Thyroid gland (tissue), 4 donors: ENCODE data around the gene SLC29A2. TPM values are rescaled to one million over a fixed set of nuclear protein-coding genes. Genes with fewer than 3 reads are reported as not detected.

Experiments used
- DNase-seq, 2 donors: peaks; one replicate each; pipeline ENCODE4 v3.0.0-alpha.2; 2019
- H3K27ac ChIP-seq, 3 donors: fragments of 200-600 bp; sonication (generic); 1 replicate in 2 of 3; 2 replicates in 1 of 3; pipeline ENCODE4 v1.5.1; 2016 to 2019; ENCODE audit warnings: mild to moderate bottlenecking in 1 of 3, moderate library complexity in 1 of 3
- H3K27me3 ChIP-seq: fragments of 200-600 bp; sonication (generic); one replicate; pipeline ENCODE4 v1.5.1; 2019
- H3K36me3 ChIP-seq, 2 donors: fragments of 200-600 bp; sonication (generic); one replicate each; pipeline ENCODE4 v1.5.1; 2016 to 2019
- H3K4me1 ChIP-seq, 2 donors: fragments of 200-600 bp; sonication (generic); one replicate each; pipeline ENCODE4 v1.5.1; 2017 to 2019
- H3K4me3 ChIP-seq, 3 donors: fragments of 200-600 bp; sonication (generic); replicated peaks in 1 of 3; 1 replicate in 2 of 3; 2 replicates in 1 of 3; pipeline ENCODE4 v1.5.1; 2016; ENCODE audit warnings: mild to moderate bottlenecking in 1 of 3
- H3K9me3 ChIP-seq: fragments of 200-600 bp; sonication (generic); one replicate; pipeline ENCODE4 v1.5.1; 2017
- POLR2A ChIP-seq, 2 donors: fragments of 450-650 bp; IDR thresholded peaks; one replicate each; pipeline ENCODE4 v1.6.1; 2017; ENCODE audit warnings: antibody characterized with exemption in 2 of 2, mild to moderate bottlenecking in 2 of 2, moderate library complexity in 1 of 2
- WGBS, 2 donors: methylation state at CpG; one replicate each; pipeline ENCODE4 v1.1.5; 2017; 5-methylcytosine and 5-hydroxymethylcytosine counted together
- intact Hi-C: fragments of 100-400 bp; cut with DNase I; formaldehyde crosslinking; loops from one replicate; pipeline ENCODE4 v1.15.1; 2023
- total RNA-seq, 4 donors: library from RNA; depleted of rRNA; stranded (reverse); fragments of >200 nt; gene quantifications; one replicate each; pipeline ENCODE4 v1.2.3, GENCODE V29; 2016
- TF ChIP-seq, protein P1 (sequence below), 6 experiments: fragments of 200-600 bp in 3 of 6; fragments of 450-650 bp in 3 of 6; sonication (generic) in 3 of 6; IDR thresholded peaks; one replicate each; pipeline ENCODE4 v1.5.1; 2016 to 2019; ENCODE audit warnings: antibody characterized with exemption in 6 of 6, mild to moderate bottlenecking in 2 of 6, inconsistent platforms in 1 of 6, moderate library complexity in 1 of 6

Gene SLC29A2, protein sequence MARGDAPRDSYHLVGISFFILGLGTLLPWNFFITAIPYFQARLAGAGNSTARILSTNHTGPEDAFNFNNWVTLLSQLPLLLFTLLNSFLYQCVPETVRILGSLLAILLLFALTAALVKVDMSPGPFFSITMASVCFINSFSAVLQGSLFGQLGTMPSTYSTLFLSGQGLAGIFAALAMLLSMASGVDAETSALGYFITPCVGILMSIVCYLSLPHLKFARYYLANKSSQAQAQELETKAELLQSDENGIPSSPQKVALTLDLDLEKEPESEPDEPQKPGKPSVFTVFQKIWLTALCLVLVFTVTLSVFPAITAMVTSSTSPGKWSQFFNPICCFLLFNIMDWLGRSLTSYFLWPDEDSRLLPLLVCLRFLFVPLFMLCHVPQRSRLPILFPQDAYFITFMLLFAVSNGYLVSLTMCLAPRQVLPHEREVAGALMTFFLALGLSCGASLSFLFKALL
- 10 to 100 TPM in 2 of 4 donors, 1 to 10 TPM in 2; 5.0 to 11.4 (median 8.3) TPM for total RNA-seq

DNA sequence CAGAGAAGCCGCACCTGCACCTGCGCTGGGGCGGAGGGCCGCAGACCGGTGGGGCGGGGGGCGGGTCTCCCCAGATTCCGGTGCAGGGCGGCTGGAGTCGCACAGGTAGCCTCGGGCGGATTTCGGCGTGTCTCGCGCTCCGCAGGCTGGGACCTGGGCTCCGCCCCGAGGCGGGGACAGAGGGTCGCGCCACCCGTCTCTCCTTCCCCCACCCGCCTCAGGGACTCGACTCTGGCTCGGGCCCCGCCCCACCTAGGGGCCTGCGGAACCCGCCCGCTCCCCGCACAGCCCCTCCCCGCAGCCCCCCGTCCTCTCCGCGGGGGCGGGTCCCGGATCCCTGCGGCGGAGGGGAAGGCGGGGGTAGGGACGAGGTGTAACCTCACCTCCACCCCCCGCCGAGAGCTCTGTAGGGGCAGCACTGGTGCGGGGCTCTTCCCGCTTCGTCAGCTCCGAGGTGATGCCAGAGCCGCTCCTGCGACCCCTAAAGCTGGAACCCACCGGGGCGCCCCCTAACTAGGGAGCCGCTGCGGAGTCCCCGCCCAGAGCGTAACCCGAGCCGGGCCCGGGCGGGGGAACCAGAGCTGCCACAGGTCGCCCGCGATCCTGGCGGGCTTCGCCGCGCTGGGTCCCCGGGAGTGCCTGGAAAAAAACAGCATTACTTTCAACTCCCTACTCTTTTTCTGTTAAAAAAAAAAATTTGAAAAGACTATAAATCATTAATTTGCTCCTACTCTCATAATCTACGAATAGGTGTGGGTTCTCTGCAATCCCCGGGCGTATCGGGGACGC lies at the start of gene SLC29A2:
Gene SLC29A2, minus strand, starts transcription at position 134 of the 789 bp plus-strand sequence. CDS start 169 bp downstream, outside the sequence.
- no peaks in the 10 kb centered on the region for H3K9me3 ChIP-seq
- H3K4me3 ChIP-seq, result peak within 1 kb of the TSS; percentile 51 to 82 (median 72)
- peak; percentile 93 for DNase-seq
- intact Hi-C loops, result no loop called here
- peaks cover 6 to 8% of the 10 kb centered on the region in 2 donors for H3K4me1 ChIP-seq
- WGBS, 2 donors, result 0 to 3% methylated on average over 21 to 23 of the region's 72 CpGs
- no peaks in the 10 kb centered on the region for H3K27me3 ChIP-seq
- H3K36me3 ChIP-seq, result no peaks in the 10 kb centered on the region
- H3K27ac ChIP-seq, result peak within 1 kb of the TSS; percentile 48 to 90 (median 74)
- TF ChIP-seq, protein P1, sequence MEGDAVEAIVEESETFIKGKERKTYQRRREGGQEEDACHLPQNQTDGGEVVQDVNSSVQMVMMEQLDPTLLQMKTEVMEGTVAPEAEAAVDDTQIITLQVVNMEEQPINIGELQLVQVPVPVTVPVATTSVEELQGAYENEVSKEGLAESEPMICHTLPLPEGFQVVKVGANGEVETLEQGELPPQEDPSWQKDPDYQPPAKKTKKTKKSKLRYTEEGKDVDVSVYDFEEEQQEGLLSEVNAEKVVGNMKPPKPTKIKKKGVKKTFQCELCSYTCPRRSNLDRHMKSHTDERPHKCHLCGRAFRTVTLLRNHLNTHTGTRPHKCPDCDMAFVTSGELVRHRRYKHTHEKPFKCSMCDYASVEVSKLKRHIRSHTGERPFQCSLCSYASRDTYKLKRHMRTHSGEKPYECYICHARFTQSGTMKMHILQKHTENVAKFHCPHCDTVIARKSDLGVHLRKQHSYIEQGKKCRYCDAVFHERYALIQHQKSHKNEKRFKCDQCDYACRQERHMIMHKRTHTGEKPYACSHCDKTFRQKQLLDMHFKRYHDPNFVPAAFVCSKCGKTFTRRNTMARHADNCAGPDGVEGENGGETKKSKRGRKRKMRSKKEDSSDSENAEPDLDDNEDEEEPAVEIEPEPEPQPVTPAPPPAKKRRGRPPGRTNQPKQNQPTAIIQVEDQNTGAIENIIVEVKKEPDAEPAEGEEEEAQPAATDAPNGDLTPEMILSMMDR (IDR thresholded peaks at IDR 0.05), result peak in 1 of 6 experiments; percentile 2
- peak in 1 of 2 donors; percentile 45 for TF ChIP-seq POLR2A (IDR thresholded peaks at IDR 0.05)

DNA sequence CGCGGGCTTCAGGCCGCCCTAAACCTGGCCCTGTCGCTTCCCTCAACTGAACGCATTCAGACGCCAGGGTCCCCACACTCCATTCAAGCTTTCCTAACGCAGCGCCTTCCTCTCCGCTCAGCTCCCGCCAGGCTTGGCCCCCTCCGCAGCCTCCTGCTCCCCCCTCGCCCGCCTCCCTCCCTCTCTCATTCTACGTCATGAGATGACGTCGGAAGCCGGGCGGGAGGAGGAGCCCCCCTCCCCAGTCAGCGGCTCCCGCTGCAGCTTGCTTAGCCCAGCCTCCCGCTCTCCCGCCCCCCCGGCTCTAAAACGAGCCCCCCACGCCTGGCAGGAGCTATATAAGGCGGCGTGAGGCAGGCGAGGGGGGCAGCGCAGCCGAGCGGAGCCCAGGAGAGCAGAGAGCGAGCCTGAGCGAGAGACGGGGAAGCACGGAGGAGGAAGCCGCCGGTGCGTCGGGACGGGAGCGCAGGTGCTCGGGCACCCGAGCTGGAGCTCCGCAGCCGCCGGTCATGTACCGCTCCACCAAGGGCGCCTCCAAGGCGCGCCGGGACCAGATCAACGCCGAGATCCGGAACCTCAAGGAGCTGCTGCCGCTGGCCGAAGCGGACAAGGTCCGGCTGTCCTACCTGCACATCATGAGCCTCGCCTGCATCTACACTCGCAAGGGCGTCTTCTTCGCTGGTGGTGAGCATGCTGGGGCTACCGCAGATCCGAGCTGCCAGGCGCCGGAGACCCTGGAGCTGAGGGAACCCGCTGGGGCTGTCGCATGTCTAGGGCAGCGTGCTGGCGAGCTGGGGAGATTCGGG lies 49.3 kb upstream of the SLC29A2 start, which contains the start of gene NPAS4:
Gene NPAS4, plus strand, starts transcription at position 365 of the 806 bp plus-strand sequence. Its CDS starts 145 bp downstream, at position 510.
- no peak within 1 kb of the TSS for H3K4me3 ChIP-seq
- TF ChIP-seq, protein P1 (IDR thresholded peaks at IDR 0.05), result no peak
- no peak for TF ChIP-seq POLR2A (IDR thresholded peaks at IDR 0.05)
- no peak within 1 kb of the TSS for H3K27ac ChIP-seq
- H3K36me3 ChIP-seq, result no peaks in the 10 kb centered on the region
- DNase-seq, result no peak
- no peaks in the 10 kb centered on the region for H3K9me3 ChIP-seq
- intact Hi-C loops, result loop anchor here (5.0 kb wide), 1 partner anchor 134 kb away; the partner anchor contains the start of gene YIF1A
- 5 to 6% methylated on average over 28 to 33 of the region's 71 CpGs for WGBS, 2 donors
- no peaks in the 10 kb centered on the region for H3K27me3 ChIP-seq
- H3K4me1 ChIP-seq, result peaks cover 0 to 29% of the 10 kb centered on the region in 2 donors

DNA sequence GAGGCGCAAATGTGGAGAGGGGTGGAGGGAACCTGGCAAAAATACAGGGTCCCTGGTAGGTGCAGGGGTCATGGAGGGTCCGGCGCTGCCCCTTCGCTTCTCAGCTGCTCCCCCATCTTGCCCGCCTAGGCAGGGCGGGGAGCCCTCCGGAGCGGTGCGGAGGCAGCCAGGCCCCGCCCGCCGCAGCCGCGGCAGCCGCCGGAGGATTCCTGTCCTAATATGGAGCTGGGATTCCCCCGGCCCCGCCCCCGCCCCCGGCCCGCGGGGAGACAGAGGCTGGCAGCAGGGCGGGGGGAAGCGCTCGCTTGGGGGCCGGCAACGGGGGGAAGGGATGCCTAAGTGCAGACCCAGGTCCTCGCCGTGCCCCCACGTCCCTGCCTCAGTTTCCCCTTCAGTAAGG lies 48.3 kb upstream of the SLC29A2 start:
- no peak for TF ChIP-seq POLR2A (IDR thresholded peaks at IDR 0.05)
- TF ChIP-seq, protein P1 (IDR thresholded peaks at IDR 0.05), result no peak
- no peaks in the 10 kb centered on the region for H3K36me3 ChIP-seq
- WGBS, 2 donors, result 3 to 9% methylated on average over 6 to 16 of the region's 30 CpGs
- H3K27ac ChIP-seq, result no peak overlapping the region
- DNase-seq, result no peak
- H3K9me3 ChIP-seq, result no peaks in the 10 kb centered on the region
- H3K27me3 ChIP-seq, result no peaks in the 10 kb centered on the region
- peaks cover 0 to 29% of the 10 kb centered on the region in 2 donors for H3K4me1 ChIP-seq
- intact Hi-C loops, result loop anchor here (5.0 kb wide), 1 partner anchor 133 kb away; the partner anchor contains the start of gene YIF1A
- no peak overlapping the region for H3K4me3 ChIP-seq

DNA sequence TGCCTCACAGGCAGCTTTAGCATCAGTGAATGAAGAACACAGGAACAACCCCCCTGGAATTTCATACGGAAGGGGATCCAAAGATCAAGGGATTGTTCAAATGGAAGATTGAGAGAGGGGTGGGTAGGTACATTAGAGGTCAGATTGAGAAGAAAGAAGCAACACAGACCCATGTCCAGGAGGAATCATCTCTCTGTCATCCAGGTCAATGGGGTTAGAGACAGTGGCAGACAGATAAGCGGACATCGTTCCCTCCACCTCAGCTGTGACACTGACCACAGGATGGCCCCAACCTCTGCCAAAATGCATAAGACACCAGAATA lies 47.4 kb upstream of the SLC29A2 start:
- intact Hi-C loops, result no loop called here
- H3K27me3 ChIP-seq, result no peaks in the 10 kb centered on the region
- WGBS, 2 donors, result 33 to 47% methylated on average over 3 of the region's 3 CpGs
- no peak for DNase-seq
- H3K36me3 ChIP-seq, result no peaks in the 10 kb centered on the region
- H3K4me1 ChIP-seq, result peaks cover 0 to 29% of the 10 kb centered on the region in 2 donors
- no peak overlapping the region for H3K27ac ChIP-seq
- H3K9me3 ChIP-seq, result no peaks in the 10 kb centered on the region
- no peak overlapping the region for H3K4me3 ChIP-seq
- TF ChIP-seq, protein P1 (IDR thresholded peaks at IDR 0.05), result no peak
- no peak for TF ChIP-seq POLR2A (IDR thresholded peaks at IDR 0.05)
